Motor neuron (in vitro differentiated cells): ENCODE measurements around the gene MIPEP. TPM values are rescaled to one million over a fixed set of nuclear protein-coding genes. Genes with fewer than 3 reads are reported as not detected.

Experiments used
- ATAC-seq, 8 experiments: fragments of 200-7000 bp; cut with Tn5 transposase; replicated peaks in 6 of 8; 2 replicates each; pipeline ENCODE4 v1.8.0; 2021; ENCODE audit warnings: mild to moderate bottlenecking in 8 of 8, moderate library complexity in 8 of 8
- H3K27ac ChIP-seq, 2 donors: fragments of 250-450 bp; sonication (Bioruptor Pico); 2 replicates each; pipeline ENCODE4 v1.9.0; 2021; ENCODE audit warnings: antibody characterized with exemption in 2 of 2, mild to moderate bottlenecking in 2 of 2, moderate library complexity in 1 of 2
- H3K4me1 ChIP-seq, 2 donors: fragments of 250-450 bp; sonication (Bioruptor Pico); replicated peaks in 1 of 2; 2 replicates each; pipeline ENCODE4 v1.6.1; 2021; ENCODE audit warnings: antibody characterized with exemption in 2 of 2, mild to moderate bottlenecking in 2 of 2, moderate library complexity in 1 of 2
- H3K4me3 ChIP-seq, 5 donors: fragments of 250-450 bp; sonication (Bioruptor Pico); 2 replicates each; pipeline ENCODE4 v1.9.0; 2021; ENCODE audit warnings: antibody characterized with exemption in 5 of 5, mild to moderate bottlenecking in 5 of 5, moderate library complexity in 4 of 5
- WGBS, 10 experiments: fragments of 450-650 bp; shearing (Covaris generic); methylation state at CpG; one replicate each; pipeline ENCODE4 v1.0.0; 2022; 5-methylcytosine and 5-hydroxymethylcytosine counted together
- in situ Hi-C, 9 experiments: fragments of 400-800 bp; cut with MboI; loops; one replicate each; pipeline ENCODE4 v1.15.0; 2021; ENCODE audit warnings: low sequenced_read_pairs in 9 of 9, low pct_unique_long_range_greater_than_20kb in 2 of 9; ENCODE audit not compliant: unreplicated experiment in 9 of 9
- total RNA-seq, 8 experiments: library from RNA; unstranded; fragments of 300-600 nt; gene quantifications; 2 replicates each; pipeline versions ENCODE4 v1.2.3 to v1.2.4, GENCODE V29; 2022

The MIPEP gene
- total RNA-seq, 8 experiments from 2014 or later, result 5.9 to 26.5 (median 14.8) TPM

DNA sequence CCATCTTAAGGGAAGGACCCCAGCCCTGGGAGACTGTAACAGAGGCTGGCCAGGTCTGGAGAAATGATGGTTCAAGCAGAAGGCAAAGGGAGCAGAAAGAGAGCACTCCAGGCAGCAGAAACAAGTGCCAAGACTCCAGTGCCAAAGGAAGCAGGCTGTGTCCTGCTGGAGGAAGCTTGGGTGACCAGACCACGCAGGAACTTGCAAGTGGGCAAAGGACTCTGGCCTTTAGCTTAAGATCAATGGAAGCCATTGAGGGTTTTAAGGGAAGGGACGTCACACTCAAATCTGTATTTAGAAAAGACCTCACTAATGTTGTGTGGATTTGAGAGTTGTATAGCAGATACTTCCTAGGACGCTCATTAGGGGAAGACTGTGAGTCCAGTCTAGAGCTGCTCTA, 95.5 kb downstream of the MIPEP start:
- WGBS, 10 experiments, result 75 to 100% (median 96%) methylated on average over 1 to 3 of the region's 3 CpGs; no CpG with 5 or more reads in 1 of the 10 experiments
- Histone ChIP-seq H3K27ac (no peak overlapping the region), H3K4me3 (no peak overlapping the region), H3K4me1 (no peaks in the 10 kb centered on the region)
- no peak for ATAC-seq
- in situ Hi-C loops, result no loop called here

- Histone ChIP-seq H3K27ac (no peak overlapping the region), H3K4me3 (no peak overlapping the region), H3K4me1 (no peaks in the 10 kb centered on the region)
- WGBS, 10 experiments, result 78 to 100% (median 100%) methylated on average over 1 of the region's 1 CpG; no CpG with 5 or more reads in 1 of the 10 experiments
- in situ Hi-C loops, result no loop called here
- no peak for ATAC-seq
These were observed 96.5 kb downstream of the MIPEP start for GRCh38 chr13:23792680-23793079.

GRCh38 chr13:23790577-23791170, 98.5 kb downstream of the MIPEP start:
- no peak overlapping the region for H3K4me3 ChIP-seq
- no peaks in the 10 kb centered on the region for H3K4me1 ChIP-seq
- 60 to 100% (median 82%) methylated on average over 1 of the region's 2 CpGs; no CpG with 5 or more reads in 4 of the 10 experiments for WGBS, 10 experiments

GRCh38 chr13:23789576-23790346, 99.4 kb downstream of the MIPEP start:
- Histone ChIP-seq H3K4me3 (no peak overlapping the region), H3K27ac (no peak overlapping the region), H3K4me1 (no peaks in the 10 kb centered on the region)
- 74 to 100% (median 91%) methylated on average over 3 to 8 of the region's 10 CpGs; no CpG with 5 or more reads in 2 of the 10 experiments for WGBS, 10 experiments
- in situ Hi-C loops, result no loop called here
- no peak for ATAC-seq

More at GRCh38 chr13:23790577-23791170, 98.5 kb downstream of the MIPEP start:
- no peak for ATAC-seq
- in situ Hi-C loops, result no loop called here
- no peak overlapping the region for H3K27ac ChIP-seq

GRCh38 chr13:23788459-23788858, 100.7 kb downstream of the MIPEP start:
- no peak for ATAC-seq
- in situ Hi-C loops, result no loop called here
- H3K4me3 ChIP-seq, result no peak overlapping the region
- 80 to 100% (median 95%) methylated on average over 1 to 2 of the region's 2 CpGs; no CpG with 5 or more reads in 1 of the 10 experiments for WGBS, 10 experiments
- no peak overlapping the region for H3K27ac ChIP-seq
- no peaks in the 10 kb centered on the region for H3K4me1 ChIP-seq

GRCh38 chr13:23787464-23787863, 101.7 kb downstream of the MIPEP start:
- H3K4me1 ChIP-seq, result no peaks in the 10 kb centered on the region
- 30 to 79% (median 66%) methylated on average over 1 to 4 of the region's 4 CpGs; no CpG with 5 or more reads in 4 of the 10 experiments for WGBS, 10 experiments
- in situ Hi-C loops, result no loop called here
- peak in 1 of 8 experiments; percentile 54 for ATAC-seq
- no peak overlapping the region for H3K27ac ChIP-seq
- no peak overlapping the region for H3K4me3 ChIP-seq

GRCh38 chr13:23786607-23787006, 102.6 kb downstream of the MIPEP start:
- WGBS, 10 experiments, result 33 to 100% (median 89%) methylated on average over 1 to 3 of the region's 3 CpGs; no CpG with 5 or more reads in 1 of the 10 experiments
- no peak overlapping the region for H3K27ac ChIP-seq
- ATAC-seq, result no peak
- no peaks in the 10 kb centered on the region for H3K4me1 ChIP-seq
- H3K4me3 ChIP-seq, result no peak overlapping the region
- in situ Hi-C loops, result no loop called here

- Histone ChIP-seq H3K4me1 (no peaks in the 10 kb centered on the region), H3K27ac (no peak overlapping the region), H3K4me3 (no peak overlapping the region)
- no peak for ATAC-seq
- in situ Hi-C loops, result no loop called here
- 29 to 100% (median 100%) methylated on average over 1 of the region's 1 CpG; no CpG with 5 or more reads in 2 of the 10 experiments for WGBS, 10 experiments
These were observed 110.3 kb downstream of the MIPEP start for GRCh38 chr13:23778879-23779278.

DNA sequence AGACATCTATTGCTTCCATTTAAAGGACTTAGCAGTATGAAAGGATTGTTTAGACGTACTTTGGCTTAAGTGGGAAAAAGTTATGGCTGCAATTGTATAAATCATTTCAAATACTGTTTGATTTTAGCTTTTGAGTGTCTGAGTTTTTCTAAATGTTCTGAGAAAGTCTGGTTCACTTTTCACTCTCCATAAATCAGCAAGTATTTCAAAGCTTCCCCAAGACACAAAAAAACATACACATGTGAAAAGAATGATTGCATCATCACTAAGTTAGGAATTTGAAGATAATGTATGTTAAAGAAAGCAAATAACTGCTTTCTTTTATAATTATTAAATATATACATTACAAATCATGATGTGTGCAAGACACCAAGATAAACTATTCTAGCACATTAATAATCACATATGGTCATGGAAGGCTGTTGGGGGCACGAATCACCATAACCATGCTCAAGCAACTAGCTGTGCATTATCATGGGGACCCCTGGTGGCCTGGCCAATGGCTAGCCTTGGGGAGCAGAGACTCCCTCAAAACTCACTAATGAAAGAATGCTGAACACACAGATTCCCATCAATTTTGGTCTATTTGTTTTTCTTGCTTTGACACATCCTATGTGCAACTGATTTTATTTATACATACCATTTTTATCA, 111.1 kb downstream of the MIPEP start:
- in situ Hi-C loops, result no loop called here
- no peaks in the 10 kb centered on the region for H3K4me1 ChIP-seq
- ATAC-seq, result no peak
- no peak overlapping the region for H3K4me3 ChIP-seq
- WGBS, 10 experiments, result 61 to 100% (median 96%) methylated on average over 1 to 2 of the region's 2 CpGs
- no peak overlapping the region for H3K27ac ChIP-seq

DNA sequence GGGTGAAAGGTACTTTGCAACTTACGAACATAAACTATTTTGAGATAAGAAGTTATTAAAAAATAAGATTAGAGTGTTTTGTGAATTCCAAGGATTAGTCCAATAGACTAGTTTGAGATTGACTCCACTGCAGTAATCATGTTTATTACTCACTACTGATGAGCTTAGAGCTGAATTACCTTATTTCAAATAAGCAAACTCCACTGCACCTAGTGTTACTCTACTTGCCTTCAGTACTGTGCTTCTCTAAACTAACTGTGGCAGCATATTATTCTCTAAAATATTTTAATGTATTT, 111.7 kb downstream of the MIPEP start:
- no peaks in the 10 kb centered on the region for H3K4me1 ChIP-seq
- H3K4me3 ChIP-seq, result no peak overlapping the region
- WGBS, 10 experiments, result 89 to 100% (median 100%) methylated on average over 1 of the region's 1 CpG; no CpG with 5 or more reads in 2 of the 10 experiments
- in situ Hi-C loops, result no loop called here
- no peak for ATAC-seq
- no peak overlapping the region for H3K27ac ChIP-seq

- in situ Hi-C loops, result no loop called here
- no peak overlapping the region for H3K4me3 ChIP-seq
- 56 to 100% (median 92%) methylated on average over 1 to 3 of the region's 3 CpGs for WGBS, 10 experiments
- H3K4me1 ChIP-seq, result no peaks in the 10 kb centered on the region
- H3K27ac ChIP-seq, result no peak overlapping the region
- ATAC-seq, result no peak
These were observed 112.3 kb downstream of the MIPEP start for GRCh38 chr13:23776698-23777574.

GRCh38 chr13:23772717-23773116, 116.5 kb downstream of the MIPEP start:
- in situ Hi-C loops, result no loop called here
- WGBS, 10 experiments, result 20 to 100% (median 44%) methylated on average over 1 to 2 of the region's 2 CpGs; no CpG with 5 or more reads in 3 of the 10 experiments

More at GRCh38 chr13:23772717-23773116, 116.5 kb downstream of the MIPEP start:
- ATAC-seq, result no peak
- Histone ChIP-seq H3K27ac (no peak overlapping the region), H3K4me3 (no peak overlapping the region), H3K4me1 (no peaks in the 10 kb centered on the region)
